Fibroblast of skin of scalp (primary cell): Measurements from ENCODE around the gene ABCA2.

ENCODE experiments used
- DNase-seq: peaks from one replicate; pipeline ENCODE4 v3.0.0-alpha.2; 2013

Gene ABCA2

DNA sequence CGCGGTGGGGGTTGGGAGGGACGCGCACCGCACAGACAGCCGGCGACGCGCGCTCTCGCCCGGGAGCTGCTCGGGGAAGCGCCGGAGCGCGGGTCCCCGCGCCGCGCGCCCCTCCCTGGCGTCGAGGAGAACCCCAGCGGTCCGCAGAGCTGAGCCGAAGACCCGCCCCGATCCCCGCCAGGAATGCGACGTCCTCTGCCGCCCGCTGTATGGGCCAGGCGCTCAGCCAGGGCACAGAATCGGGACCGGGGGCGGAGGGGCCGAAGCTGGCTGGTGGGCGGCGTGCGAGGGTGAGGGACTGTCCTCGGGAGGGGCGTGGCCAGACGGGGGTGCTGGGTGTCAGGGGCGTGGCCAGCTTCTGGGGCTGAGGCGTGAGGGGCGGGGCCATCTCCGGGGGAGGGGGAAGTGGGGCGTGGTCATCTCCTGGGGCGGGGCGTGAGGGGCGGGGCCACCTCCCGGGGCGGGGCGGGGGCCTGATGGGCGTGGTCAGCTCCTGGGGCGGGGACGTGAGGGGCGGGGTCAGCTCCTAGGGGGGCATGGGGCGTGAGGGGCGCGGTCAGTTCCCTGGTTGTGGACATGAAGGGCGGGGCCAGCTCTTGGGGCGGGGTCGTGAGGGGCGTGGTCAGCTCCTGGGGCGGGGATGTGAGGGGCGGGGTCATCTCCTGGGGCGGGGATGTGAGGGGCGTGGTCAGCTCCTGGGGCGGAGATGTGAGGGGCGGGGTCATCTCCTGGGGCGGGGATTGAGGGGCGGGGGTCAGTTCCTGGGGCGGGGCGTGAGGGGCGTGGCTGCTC lies 49.8 kb downstream of the ABCA2 start:
- peak; percentile 65 for DNase-seq

- no peak for DNase-seq
These were observed 50.4 kb downstream of the ABCA2 start for GRCh38 chr9:136977649-136978072.

- no peak for DNase-seq
These were observed 50.8 kb downstream of the ABCA2 start, which contains the start of gene PTGDS for GRCh38 chr9:136977223-136977622. TSS of gene PTGDS (plus strand) at chr9:136977504. CDS start at chr9:136977579, 75 bp downstream.

DNA sequence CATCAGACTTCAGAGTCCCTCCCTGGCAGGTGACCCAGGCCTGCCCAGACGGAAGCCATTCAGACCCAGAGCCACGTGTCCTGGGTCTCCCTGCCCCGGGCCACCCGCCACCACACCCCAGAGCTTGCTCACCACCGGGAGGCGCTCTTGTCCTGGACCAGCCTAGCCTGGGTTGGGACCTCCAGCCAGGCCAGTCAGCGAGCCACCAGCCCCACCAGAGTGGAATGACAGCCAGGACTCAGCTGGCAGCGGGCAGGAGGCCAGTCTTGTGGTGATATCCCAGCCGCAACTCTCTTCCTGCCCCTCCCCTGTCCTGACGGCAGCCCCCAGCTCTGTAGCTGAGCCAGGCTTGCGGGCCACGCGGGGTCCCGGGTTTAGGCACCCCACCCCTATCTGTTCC lies 52.4 kb downstream of the ABCA2 start:
- peak; percentile 31 for DNase-seq

- DNase-seq = no peak
These were observed 53.1 kb downstream of the ABCA2 start for GRCh38 chr9:136974817-136975535.

GRCh38 chr9:136973618-136974617 lies 54.1 kb downstream of the ABCA2 start:
- no peak for DNase-seq

- DNase-seq = no peak
These were observed 55.3 kb downstream of the ABCA2 start for GRCh38 chr9:136972743-136973142.

- no peak for DNase-seq
These were observed 55.7 kb downstream of the ABCA2 start for GRCh38 chr9:136972335-136972734.

DNA sequence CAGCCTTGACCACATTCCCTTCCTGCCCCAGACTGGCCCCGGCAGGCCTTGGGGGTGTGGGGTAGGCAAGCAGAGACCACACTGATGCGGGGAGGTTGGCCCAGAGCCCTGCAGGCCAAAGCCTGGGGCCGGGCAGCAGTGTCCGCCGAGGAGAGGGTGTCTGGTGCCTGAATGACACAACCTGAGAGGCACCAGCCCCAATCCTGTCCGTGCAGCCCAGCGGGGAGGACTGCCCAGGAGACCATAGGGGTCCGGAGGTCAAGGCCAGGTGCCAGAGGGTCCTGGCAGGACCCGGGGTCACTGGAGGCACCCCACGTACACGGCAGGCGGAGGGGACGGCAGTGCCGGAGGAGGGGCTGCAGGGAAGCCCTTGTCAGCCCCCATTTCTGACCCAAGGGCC lies 56.3 kb downstream of the ABCA2 start:
- DNase-seq = no peak

- no peak for DNase-seq
These were observed 57.7 kb downstream of the ABCA2 start for GRCh38 chr9:136970361-136970760.

- no peak for DNase-seq
These were observed 58.3 kb downstream of the ABCA2 start for GRCh38 chr9:136969774-136970173.

DNA sequence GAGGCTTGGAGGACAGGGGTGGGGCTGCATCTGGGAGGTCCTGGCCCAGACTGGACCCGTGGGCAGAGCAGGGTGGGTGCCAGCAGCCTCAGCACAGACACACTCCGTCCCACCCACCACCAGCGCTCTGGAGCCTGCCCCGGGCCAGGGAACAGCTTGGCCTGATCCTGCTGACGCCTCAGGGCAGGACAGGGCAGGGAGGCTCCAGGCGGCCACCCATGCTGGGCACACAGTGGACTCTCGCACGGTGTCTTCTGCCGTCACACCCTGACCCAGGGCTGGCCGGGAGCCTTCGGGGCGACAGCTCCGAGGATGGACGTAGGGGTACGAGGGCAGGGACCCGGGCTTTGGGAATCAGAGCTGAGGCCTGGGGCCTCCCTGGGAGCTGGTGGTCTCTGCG lies 58.9 kb downstream of the ABCA2 start:
- no peak for DNase-seq

- no peak for DNase-seq
These were observed 59.5 kb downstream of the ABCA2 start for GRCh38 chr9:136968333-136969127.

GRCh38 chr9:136965771-136966484 lies 62.1 kb downstream of the ABCA2 start:
- DNase-seq = no peak

- DNase-seq = no peak
These were observed 63.1 kb downstream of the ABCA2 start for GRCh38 chr9:136964833-136965422.

GRCh38 chr9:136964171-136964689 lies 63.8 kb downstream of the ABCA2 start:
- no peak for DNase-seq

GRCh38 chr9:136963751-136964150 lies 64.3 kb downstream of the ABCA2 start:
- no peak for DNase-seq

- DNase-seq = no peak
These were observed 64.7 kb downstream of the ABCA2 start for GRCh38 chr9:136963341-136963740.

- DNase-seq = no peak
These were observed 65.3 kb downstream of the ABCA2 start for GRCh38 chr9:136962701-136963248.

DNA sequence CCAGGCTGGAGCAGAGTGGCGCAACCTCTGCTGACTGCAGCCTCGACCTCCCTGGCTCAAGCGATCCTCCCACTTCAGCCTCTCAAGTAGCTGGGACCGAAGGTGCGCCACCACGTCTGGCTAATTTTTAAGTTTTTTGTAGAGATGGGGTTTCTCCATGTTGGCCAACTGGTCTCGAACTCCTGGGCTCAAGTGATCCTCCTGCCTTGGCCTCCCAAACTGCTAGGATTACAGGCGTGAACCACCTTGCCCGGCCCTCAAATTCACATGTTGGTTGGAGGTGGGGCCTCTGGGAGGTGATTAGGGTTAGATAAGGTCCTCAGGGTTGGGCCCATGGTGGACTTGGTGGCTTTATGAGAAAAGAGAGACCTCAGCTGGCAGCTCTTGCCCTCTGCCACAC lies 65.9 kb downstream of the ABCA2 start:
- no peak for DNase-seq
